ENCODE results near the gene RABL6.

DNA sequence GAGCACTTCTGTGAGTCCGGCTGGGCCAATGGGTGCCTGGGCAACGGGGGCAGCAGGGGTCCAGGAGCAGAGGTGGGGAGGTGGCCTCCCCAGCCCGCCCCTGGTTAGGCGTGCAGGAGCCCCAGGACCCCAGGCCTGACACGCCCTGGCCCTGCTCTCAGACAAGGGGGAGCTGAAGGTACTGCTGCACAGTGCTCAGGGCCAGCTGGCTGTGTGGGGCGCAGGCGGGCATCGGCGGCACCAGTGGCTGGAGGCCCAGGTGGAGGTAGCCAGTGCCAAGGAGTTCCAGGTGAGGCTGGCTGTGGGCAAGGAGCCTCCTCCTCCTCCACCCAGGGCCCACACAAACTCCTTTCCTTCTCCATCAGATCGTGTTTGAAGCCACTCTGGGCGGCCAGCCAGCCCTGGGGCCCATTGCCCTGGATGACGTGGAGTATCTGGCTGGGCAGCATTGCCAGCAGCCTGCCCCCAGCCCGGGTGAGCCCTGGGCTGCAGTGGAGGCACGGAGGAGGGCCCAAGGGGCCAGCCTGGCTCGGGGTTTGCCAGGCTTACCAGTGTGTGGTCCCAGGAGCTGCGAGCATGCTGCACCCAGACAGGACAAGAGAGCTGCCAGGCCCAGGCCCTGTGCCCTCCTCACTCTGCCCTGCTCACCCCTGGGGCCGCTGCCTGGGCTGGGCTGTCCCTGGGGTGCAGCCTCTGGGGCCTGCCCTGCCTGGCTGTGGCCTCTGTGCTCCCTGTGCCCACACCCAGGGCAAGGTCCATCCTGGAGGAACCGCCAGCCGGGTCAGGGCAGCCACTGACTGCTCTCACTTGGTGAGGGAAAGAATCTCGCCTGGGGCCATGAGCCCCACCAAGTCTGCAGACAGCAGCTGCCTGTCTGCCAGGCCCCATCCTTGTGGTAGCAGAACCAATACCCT, 51.4 kb downstream of the RABL6 start:
- TF ChIP-seq CTCF (IDR thresholded peaks at IDR 0.05) (no peak), POLR2A (IDR thresholded peaks at IDR 0.05) (no peak)

All from uterus (tissue), 2 donors.